ENCODE measurements around the gene CACNB2. TPM values are rescaled to one million over a fixed set of nuclear protein-coding genes. Genes with fewer than 3 reads are reported as not detected.
"Not testable (repeated sequence)": the region's sequence is repeated elsewhere in the genome, so short reads cannot be mapped to it uniquely, and the experiment has no call there.

CACNB2 gene
- polyA plus RNA-seq, 6 donors from 2014 or later: 0.16 to 0.73 (median 0.41) TPM; not detected in 1

DNA sequence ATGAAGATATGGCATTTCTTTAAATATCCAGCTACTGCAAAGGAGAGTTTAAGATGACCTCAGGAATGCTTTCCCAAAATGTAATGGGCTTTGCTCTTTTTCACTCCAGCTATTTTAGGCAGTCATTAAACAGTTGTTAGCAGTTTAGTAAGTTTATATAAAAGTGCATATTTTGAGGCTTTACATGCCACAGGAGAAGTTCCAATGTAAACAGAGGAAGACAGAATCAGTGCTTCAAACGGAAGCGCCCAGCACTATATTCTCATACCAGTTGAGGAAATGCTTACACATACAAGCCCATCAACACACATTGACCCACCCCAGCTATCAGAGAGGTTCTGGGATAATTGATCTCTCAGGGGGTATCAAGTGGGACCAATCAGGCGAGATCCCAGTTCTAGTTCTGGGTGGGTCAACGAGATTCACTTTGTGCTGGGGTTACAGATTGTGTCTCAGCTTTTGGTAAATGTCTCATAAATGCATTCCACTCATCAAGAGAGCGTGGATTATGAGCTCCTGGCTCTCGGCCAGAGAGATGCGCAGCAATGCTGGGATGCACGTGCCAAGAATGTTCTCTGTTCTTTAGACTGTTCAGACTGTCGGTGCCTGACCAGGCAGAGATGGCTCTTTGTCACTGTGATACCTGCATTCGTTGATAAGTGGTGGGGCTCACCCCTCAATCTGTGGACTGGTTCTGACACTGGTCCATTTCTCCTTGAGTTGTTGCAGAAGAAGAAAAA lies 55.0 kb downstream of the CACNB2 start:
- no peaks in the 10 kb centered on the region for H3K36me3 Mint-ChIP-seq
- H3K9me3 Mint-ChIP-seq: peaks cover 0 to 5% (median 3%) of the 10 kb centered on the region in 7 donors
- peaks cover 0 to 8% (median 0%) of the 10 kb centered on the region in 3 donors for H3K27me3 Mint-ChIP-seq
- DNase-seq: no peak
- no peak for ATAC-seq (ENCODE audit: low read depth in 2 of 2)
- H3K4me3 Mint-ChIP-seq: no peak overlapping the region
- H3K27ac Mint-ChIP-seq: no peak overlapping the region
- H3K4me1 Mint-ChIP-seq: peaks cover 0 to 4% (median 0%) of the 10 kb centered on the region in 3 donors

- DNase-seq (no peak), ATAC-seq (ENCODE audit: low read depth in 2 of 2) (no peak)
- peaks cover 0 to 4% (median 0%) of the 10 kb centered on the region in 3 donors for H3K4me1 Mint-ChIP-seq
- peaks cover 0 to 5% (median 1%) of the 10 kb centered on the region in 7 donors for H3K9me3 Mint-ChIP-seq
- H3K27me3 Mint-ChIP-seq: peaks cover 0 to 8% (median 0%) of the 10 kb centered on the region in 3 donors
- no peak overlapping the region for H3K27ac Mint-ChIP-seq
- H3K36me3 Mint-ChIP-seq: no peaks in the 10 kb centered on the region
- H3K4me3 Mint-ChIP-seq: peak overlapping the region in 2 of 8 donors; percentile 5 to 26
Observed at GRCh38 chr10:18196806-18197550, 56.8 kb downstream of the CACNB2 start.

DNA sequence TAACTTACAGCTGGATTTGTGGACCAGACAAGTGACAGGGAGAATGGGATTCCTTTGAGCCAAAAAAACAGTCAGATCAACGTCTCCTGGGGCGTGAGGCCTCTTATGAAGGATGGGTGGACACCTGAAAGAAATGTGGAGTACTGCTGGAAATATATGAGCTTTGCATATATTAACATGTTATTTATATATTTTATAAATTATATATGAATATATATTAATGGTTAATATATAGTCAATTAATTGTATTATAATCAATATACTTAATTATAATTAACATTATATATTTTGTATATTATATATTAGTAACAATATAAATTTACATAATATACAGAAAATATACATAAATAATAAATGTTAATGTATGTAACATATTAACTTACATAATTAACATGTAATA lies 57.5 kb downstream of the CACNB2 start:
- DNase-seq: no peak
- H3K27ac Mint-ChIP-seq: no peak overlapping the region
- peaks cover 0 to 8% (median 0%) of the 10 kb centered on the region in 3 donors for H3K27me3 Mint-ChIP-seq
- ATAC-seq (ENCODE audit: low read depth in 2 of 2): no peak
- peaks cover 0 to 4% (median 0%) of the 10 kb centered on the region in 3 donors for H3K4me1 Mint-ChIP-seq
- H3K4me3 Mint-ChIP-seq: no peak overlapping the region
- H3K9me3 Mint-ChIP-seq: peaks cover 0 to 5% (median 1%) of the 10 kb centered on the region in 7 donors
- H3K36me3 Mint-ChIP-seq: no peaks in the 10 kb centered on the region

DNA sequence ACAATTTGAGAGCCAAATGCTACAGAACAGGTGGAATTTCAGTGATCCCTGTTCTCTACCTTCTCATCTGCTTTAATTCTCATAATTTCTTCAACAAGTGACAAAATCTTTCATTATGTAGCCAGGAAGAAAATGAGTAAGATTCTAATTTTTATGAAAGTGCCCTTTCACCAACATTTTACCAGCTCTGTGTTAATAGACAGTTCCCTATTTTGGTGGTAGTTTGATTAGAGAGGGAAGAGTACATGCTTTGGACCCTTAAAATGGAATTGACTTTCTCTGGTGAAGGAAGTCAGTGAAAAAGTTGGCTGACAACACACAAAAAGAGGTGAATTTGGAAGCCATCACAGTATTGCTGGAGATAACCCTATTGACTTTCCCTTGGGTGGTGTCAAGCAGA lies 61.7 kb downstream of the CACNB2 start:
- peaks cover 0 to 3% (median 0%) of the 10 kb centered on the region in 3 donors for H3K4me1 Mint-ChIP-seq
- H3K4me3 Mint-ChIP-seq: no peak overlapping the region
- no peak overlapping the region for H3K27ac Mint-ChIP-seq
- H3K27me3 Mint-ChIP-seq: peaks cover 0 to 13% (median 0%) of the 10 kb centered on the region in 3 donors
- no peak for DNase-seq
- H3K36me3 Mint-ChIP-seq: no peaks in the 10 kb centered on the region
- H3K9me3 Mint-ChIP-seq: peaks cover 0 to 3% (median 0%) of the 10 kb centered on the region in 7 donors
- no peak for ATAC-seq (ENCODE audit: low read depth in 2 of 2)

DNA sequence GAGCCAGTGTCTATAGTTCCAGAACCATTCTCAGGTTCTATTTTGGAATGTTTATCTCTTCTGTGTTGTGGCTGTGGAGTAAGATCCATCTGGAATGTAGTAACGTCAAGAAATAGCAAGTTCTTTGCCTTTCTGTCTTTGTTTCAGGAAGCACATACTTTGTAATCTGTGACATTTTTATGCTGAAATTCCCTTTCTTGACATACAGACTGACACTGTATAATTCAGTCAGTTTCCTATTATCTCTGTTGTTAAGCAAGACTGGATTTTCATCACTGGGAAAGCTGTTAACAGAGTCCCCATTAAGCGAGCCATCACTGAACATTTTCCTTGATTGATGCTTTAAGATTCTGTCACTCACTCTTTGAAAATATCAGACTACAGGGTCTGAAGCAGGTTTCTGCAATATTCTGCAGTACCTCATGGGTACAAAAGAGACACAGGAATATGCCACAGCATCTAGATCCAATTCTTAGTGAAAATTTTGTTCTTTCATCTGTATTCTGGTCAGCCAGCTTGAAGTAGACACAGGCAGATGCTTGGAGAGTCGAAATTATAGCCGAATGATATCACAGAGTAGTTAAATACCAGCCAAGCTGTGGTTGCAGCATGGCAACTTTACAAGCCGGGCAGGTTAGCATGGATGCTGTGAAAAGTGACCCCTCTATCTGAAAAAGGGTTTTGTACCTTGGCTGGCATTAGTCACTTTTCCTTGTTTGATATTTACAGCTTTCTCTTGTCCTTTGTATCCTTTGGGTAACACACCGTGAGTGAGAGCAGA lies 62.6 kb downstream of the CACNB2 start:
- DNase-seq (no peak), ATAC-seq (ENCODE audit: low read depth in 2 of 2) (no peak)
- H3K27me3 Mint-ChIP-seq: peaks cover 0 to 8% (median 0%) of the 10 kb centered on the region in 3 donors
- H3K27ac Mint-ChIP-seq: no peak overlapping the region
- H3K4me3 Mint-ChIP-seq: no peak overlapping the region
- H3K4me1 Mint-ChIP-seq: no peaks in the 10 kb centered on the region
- no peaks in the 10 kb centered on the region for H3K36me3 Mint-ChIP-seq
- H3K9me3 Mint-ChIP-seq: peaks cover 0 to 3% (median 0%) of the 10 kb centered on the region in 7 donors

- no peaks in the 10 kb centered on the region for H3K4me1 Mint-ChIP-seq
- no peak overlapping the region for H3K27ac Mint-ChIP-seq
- DNase-seq: no peak
Observed at GRCh38 chr10:18203471-18203870, 63.2 kb downstream of the CACNB2 start.

GRCh38 chr10:18204039-18204835 lies 64.0 kb downstream of the CACNB2 start:
- H3K27me3 Mint-ChIP-seq: peaks cover 0 to 8% (median 0%) of the 10 kb centered on the region in 3 donors
- DNase-seq: no peak
- H3K36me3 Mint-ChIP-seq: no peaks in the 10 kb centered on the region
- no peak overlapping the region for H3K27ac Mint-ChIP-seq
- H3K4me3 Mint-ChIP-seq: no peak overlapping the region
- H3K4me1 Mint-ChIP-seq: no peaks in the 10 kb centered on the region
- peaks cover 0 to 3% (median 0%) of the 10 kb centered on the region in 7 donors for H3K9me3 Mint-ChIP-seq
- ATAC-seq (ENCODE audit: low read depth in 2 of 2): no peak

More at GRCh38 chr10:18203471-18203870, 63.2 kb downstream of the CACNB2 start:
- Mint-ChIP-seq H3K4me3 (no peak overlapping the region), H3K36me3 (no peaks in the 10 kb centered on the region), H3K27me3 (peaks cover 0 to 8% (median 0%) of the 10 kb centered on the region in 3 donors), H3K9me3 (peaks cover 0 to 3% (median 0%) of the 10 kb centered on the region in 7 donors)
- ATAC-seq (ENCODE audit: low read depth in 2 of 2): no peak

- DNase-seq: no peak
- no peak overlapping the region for H3K27ac Mint-ChIP-seq
- no peaks in the 10 kb centered on the region for H3K9me3 Mint-ChIP-seq
- peaks cover 0 to 8% (median 0%) of the 10 kb centered on the region in 3 donors for H3K27me3 Mint-ChIP-seq
- no peaks in the 10 kb centered on the region for H3K4me1 Mint-ChIP-seq
- H3K4me3 Mint-ChIP-seq: no peak overlapping the region
- no peak for ATAC-seq (ENCODE audit: low read depth in 2 of 2)
- H3K36me3 Mint-ChIP-seq: no peaks in the 10 kb centered on the region
Observed at GRCh38 chr10:18205098-18205834, 65.0 kb downstream of the CACNB2 start.

GRCh38 chr10:18208186-18208585 lies 68.0 kb downstream of the CACNB2 start:
- ATAC-seq (ENCODE audit: low read depth in 2 of 2); H3K27ac Mint-ChIP-seq; H3K4me3 Mint-ChIP-seq; H3K9me3 Mint-ChIP-seq; H3K36me3 Mint-ChIP-seq; H3K4me1 Mint-ChIP-seq; H3K27me3 Mint-ChIP-seq; DNase-seq: not testable (repeated sequence)

DNA sequence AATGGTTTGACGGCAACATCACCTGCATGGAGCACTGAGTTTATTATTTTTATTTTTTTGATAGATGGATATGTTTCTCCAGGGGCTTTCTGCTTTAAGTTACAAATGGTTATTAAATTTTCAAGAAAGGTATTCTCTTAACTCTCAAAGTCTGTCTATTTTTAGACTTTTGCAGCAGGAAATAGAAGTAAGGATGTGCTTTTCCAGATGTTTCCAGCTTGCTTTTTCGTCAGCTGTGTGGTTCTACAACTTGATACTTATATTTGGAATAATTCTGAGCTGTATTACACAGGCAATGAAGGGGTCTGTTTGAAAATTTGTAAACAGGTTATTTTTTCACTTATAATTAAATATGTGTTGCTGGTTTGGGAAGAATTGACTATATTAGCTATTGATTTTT lies 69.0 kb downstream of the CACNB2 start:
- DNase-seq (no peak), ATAC-seq (ENCODE audit: low read depth in 2 of 2) (no peak)
- no peaks in the 10 kb centered on the region for H3K4me1 Mint-ChIP-seq
- no peaks in the 10 kb centered on the region for H3K36me3 Mint-ChIP-seq
- H3K9me3 Mint-ChIP-seq: no peaks in the 10 kb centered on the region
- no peak overlapping the region for H3K4me3 Mint-ChIP-seq
- peaks cover 0 to 8% (median 3%) of the 10 kb centered on the region in 3 donors for H3K27me3 Mint-ChIP-seq
- no peak overlapping the region for H3K27ac Mint-ChIP-seq

GRCh38 chr10:18210711-18211110 lies 70.5 kb downstream of the CACNB2 start:
- H3K36me3 Mint-ChIP-seq: no peaks in the 10 kb centered on the region
- ATAC-seq (ENCODE audit: low read depth in 2 of 2) (no peak), DNase-seq (no peak)
- no peak overlapping the region for H3K4me3 Mint-ChIP-seq
- no peaks in the 10 kb centered on the region for H3K9me3 Mint-ChIP-seq
- H3K27ac Mint-ChIP-seq: no peak overlapping the region
- peaks cover 0 to 4% (median 3%) of the 10 kb centered on the region in 3 donors for H3K27me3 Mint-ChIP-seq
- H3K4me1 Mint-ChIP-seq: no peaks in the 10 kb centered on the region

DNA sequence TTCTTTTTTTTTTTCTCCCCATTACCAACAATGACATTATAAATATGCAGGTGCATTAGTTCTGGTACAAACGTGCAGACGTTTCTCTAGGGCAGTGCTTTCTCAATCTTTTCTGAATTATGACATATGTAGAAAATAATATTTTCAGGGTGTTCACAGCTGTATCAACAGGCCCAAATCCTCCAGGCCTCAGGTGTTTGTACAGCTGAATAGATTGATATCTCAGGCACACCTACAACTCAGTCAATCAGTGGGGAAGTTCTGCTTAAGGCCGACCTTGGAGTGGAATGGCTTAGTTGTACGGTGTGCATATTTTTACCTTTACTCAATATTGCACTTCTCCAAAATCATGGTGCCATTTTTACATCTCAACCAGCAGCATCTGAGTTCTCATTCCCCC lies 71.6 kb downstream of the CACNB2 start:
- Mint-ChIP-seq H3K27ac (no peak overlapping the region), H3K4me1 (no peaks in the 10 kb centered on the region), H3K36me3 (no peaks in the 10 kb centered on the region), H3K27me3 (peaks cover 0 to 3% (median 0%) of the 10 kb centered on the region in 3 donors), H3K9me3 (no peaks in the 10 kb centered on the region), H3K4me3 (no peak overlapping the region)
- DNase-seq (no peak), ATAC-seq (ENCODE audit: low read depth in 2 of 2) (no peak)

All from naive B cell (primary cell).